ENCODE measurements around the gene ADGRV1.

- no peak for TF ChIP-seq POLR2AphosphoS5 (IDR thresholded peaks at IDR 0.05; ENCODE audit: low read depth, low read length)
- no peak for TF ChIP-seq POLR2A (IDR thresholded peaks at IDR 0.05; ENCODE audit: low read depth, low read length)
- TF ChIP-seq TAF1 (IDR thresholded peaks at IDR 0.05; ENCODE audit: borderline replicate concordance, low read depth, low read length) = no peak
These were observed 584.2 kb downstream of the ADGRV1 start for GRCh38 chr5:91142819-91143218.
